ENCODE measurements around the gene RTKN2. TPM values are rescaled to one million over a fixed set of nuclear protein-coding genes. Genes with fewer than 3 reads are reported as not detected.

The RTKN2 gene
- total and polyA plus RNA-seq, 9 of the 15 experiments (the other 6 are each of a cell fraction or from before 2014, with no cell fraction given): 0.03 to 0.11 (median 0.05) TPM; not detected in 2

GRCh38 chr10:62303922-62304321 lies 35.3 kb upstream of the RTKN2 start (continued):
- TF ChIP-seq CREB3L1 (IDR thresholded peaks at IDR 0.05; ENCODE audit: borderline replicate concordance, low read depth): no peak
- TF ChIP-seq STAT5A (IDR thresholded peaks at IDR 0.05; ENCODE audit: borderline replicate concordance, low read length): no peak
- no peak for TF ChIP-seq SIX5 (IDR thresholded peaks at IDR 0.05; ENCODE audit: borderline replicate concordance in 1 of 2, insufficient read depth in 1 of 2, low read depth in 1 of 2, low read length in 2 of 2)
- TF ChIP-seq, protein P1, sequence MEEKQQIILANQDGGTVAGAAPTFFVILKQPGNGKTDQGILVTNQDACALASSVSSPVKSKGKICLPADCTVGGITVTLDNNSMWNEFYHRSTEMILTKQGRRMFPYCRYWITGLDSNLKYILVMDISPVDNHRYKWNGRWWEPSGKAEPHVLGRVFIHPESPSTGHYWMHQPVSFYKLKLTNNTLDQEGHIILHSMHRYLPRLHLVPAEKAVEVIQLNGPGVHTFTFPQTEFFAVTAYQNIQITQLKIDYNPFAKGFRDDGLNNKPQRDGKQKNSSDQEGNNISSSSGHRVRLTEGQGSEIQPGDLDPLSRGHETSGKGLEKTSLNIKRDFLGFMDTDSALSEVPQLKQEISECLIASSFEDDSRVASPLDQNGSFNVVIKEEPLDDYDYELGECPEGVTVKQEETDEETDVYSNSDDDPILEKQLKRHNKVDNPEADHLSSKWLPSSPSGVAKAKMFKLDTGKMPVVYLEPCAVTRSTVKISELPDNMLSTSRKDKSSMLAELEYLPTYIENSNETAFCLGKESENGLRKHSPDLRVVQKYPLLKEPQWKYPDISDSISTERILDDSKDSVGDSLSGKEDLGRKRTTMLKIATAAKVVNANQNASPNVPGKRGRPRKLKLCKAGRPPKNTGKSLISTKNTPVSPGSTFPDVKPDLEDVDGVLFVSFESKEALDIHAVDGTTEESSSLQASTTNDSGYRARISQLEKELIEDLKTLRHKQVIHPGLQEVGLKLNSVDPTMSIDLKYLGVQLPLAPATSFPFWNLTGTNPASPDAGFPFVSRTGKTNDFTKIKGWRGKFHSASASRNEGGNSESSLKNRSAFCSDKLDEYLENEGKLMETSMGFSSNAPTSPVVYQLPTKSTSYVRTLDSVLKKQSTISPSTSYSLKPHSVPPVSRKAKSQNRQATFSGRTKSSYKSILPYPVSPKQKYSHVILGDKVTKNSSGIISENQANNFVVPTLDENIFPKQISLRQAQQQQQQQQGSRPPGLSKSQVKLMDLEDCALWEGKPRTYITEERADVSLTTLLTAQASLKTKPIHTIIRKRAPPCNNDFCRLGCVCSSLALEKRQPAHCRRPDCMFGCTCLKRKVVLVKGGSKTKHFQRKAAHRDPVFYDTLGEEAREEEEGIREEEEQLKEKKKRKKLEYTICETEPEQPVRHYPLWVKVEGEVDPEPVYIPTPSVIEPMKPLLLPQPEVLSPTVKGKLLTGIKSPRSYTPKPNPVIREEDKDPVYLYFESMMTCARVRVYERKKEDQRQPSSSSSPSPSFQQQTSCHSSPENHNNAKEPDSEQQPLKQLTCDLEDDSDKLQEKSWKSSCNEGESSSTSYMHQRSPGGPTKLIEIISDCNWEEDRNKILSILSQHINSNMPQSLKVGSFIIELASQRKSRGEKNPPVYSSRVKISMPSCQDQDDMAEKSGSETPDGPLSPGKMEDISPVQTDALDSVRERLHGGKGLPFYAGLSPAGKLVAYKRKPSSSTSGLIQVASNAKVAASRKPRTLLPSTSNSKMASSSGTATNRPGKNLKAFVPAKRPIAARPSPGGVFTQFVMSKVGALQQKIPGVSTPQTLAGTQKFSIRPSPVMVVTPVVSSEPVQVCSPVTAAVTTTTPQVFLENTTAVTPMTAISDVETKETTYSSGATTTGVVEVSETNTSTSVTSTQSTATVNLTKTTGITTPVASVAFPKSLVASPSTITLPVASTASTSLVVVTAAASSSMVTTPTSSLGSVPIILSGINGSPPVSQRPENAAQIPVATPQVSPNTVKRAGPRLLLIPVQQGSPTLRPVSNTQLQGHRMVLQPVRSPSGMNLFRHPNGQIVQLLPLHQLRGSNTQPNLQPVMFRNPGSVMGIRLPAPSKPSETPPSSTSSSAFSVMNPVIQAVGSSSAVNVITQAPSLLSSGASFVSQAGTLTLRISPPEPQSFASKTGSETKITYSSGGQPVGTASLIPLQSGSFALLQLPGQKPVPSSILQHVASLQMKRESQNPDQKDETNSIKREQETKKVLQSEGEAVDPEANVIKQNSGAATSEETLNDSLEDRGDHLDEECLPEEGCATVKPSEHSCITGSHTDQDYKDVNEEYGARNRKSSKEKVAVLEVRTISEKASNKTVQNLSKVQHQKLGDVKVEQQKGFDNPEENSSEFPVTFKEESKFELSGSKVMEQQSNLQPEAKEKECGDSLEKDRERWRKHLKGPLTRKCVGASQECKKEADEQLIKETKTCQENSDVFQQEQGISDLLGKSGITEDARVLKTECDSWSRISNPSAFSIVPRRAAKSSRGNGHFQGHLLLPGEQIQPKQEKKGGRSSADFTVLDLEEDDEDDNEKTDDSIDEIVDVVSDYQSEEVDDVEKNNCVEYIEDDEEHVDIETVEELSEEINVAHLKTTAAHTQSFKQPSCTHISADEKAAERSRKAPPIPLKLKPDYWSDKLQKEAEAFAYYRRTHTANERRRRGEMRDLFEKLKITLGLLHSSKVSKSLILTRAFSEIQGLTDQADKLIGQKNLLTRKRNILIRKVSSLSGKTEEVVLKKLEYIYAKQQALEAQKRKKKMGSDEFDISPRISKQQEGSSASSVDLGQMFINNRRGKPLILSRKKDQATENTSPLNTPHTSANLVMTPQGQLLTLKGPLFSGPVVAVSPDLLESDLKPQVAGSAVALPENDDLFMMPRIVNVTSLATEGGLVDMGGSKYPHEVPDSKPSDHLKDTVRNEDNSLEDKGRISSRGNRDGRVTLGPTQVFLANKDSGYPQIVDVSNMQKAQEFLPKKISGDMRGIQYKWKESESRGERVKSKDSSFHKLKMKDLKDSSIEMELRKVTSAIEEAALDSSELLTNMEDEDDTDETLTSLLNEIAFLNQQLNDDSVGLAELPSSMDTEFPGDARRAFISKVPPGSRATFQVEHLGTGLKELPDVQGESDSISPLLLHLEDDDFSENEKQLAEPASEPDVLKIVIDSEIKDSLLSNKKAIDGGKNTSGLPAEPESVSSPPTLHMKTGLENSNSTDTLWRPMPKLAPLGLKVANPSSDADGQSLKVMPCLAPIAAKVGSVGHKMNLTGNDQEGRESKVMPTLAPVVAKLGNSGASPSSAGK (IDR thresholded peaks at IDR 0.05): no peak
- no peak for TF ChIP-seq MTA2 (IDR thresholded peaks at IDR 0.05; ENCODE audit: low read depth)

Data from K562 (cell line).